Sigmoid colon (tissue), 7 donors: ENCODE measurements around the gene UVRAG. TPM values are rescaled to one million over a fixed set of nuclear protein-coding genes. Genes with fewer than 3 reads are reported as not detected.
"Not testable (repeated sequence)": the region's sequence is repeated elsewhere in the genome, so short reads cannot be mapped to it uniquely, and the experiment has no call there.

Experiments used
- DNase-seq: peaks from one replicate; pipeline ENCODE4 v3.0.0-alpha.2; 2019
- H3K27ac ChIP-seq, 4 donors: fragments of 200-600 bp; sonication (generic); one replicate each; pipeline ENCODE4 v1.5.1; 2016 to 2019; ENCODE audit warnings: mild to moderate bottlenecking in 1 of 4
- H3K27me3 ChIP-seq, 3 donors: fragments of 200-600 bp; sonication (generic); one replicate each; pipeline ENCODE4 v1.5.1; 2019; ENCODE audit warnings: mild to moderate bottlenecking in 1 of 3
- H3K36me3 ChIP-seq, 4 donors: fragments of 200-600 bp; sonication (generic); one replicate each; pipeline ENCODE4 v1.5.1; 2016 to 2019
- H3K4me1 ChIP-seq, 4 donors: fragments of 200-600 bp; sonication (generic); one replicate each; pipeline ENCODE4 v1.5.1; 2017 to 2019
- H3K4me3 ChIP-seq, 4 donors: fragments of 200-600 bp; sonication (generic); one replicate each; pipeline ENCODE4 v1.5.1; 2017 to 2019; ENCODE audit warnings: mild to moderate bottlenecking in 2 of 4, moderate library complexity in 1 of 4
- H3K9me3 ChIP-seq, 4 donors: fragments of 200-600 bp in 3 of 4; sonication (generic) in 3 of 4; one replicate each; pipeline versions ENCODE4 v1.5.1 to v1.6.1; 2013 to 2019
- CTCF ChIP-seq, 4 experiments: fragments of 450-650 bp in 3 of 4; fragments of 200-600 bp in 1 of 4; IDR thresholded peaks; one replicate each; pipeline ENCODE4 v1.5.1; 2016 to 2019; ENCODE audit warnings: antibody characterized with exemption in 4 of 4, mild to moderate bottlenecking in 3 of 4, moderate library complexity in 2 of 4
- EP300 ChIP-seq, 4 donors: sonication (generic); formaldehyde crosslinking; IDR thresholded peaks; one replicate each; pipeline ENCODE4 v1.6.1; 2017; ENCODE audit warnings: antibody characterized with exemption in 4 of 4
- POLR2A ChIP-seq, 2 donors: fragments of 450-650 bp; IDR thresholded peaks; one replicate each; pipeline ENCODE4 v1.6.1; 2016; ENCODE audit warnings: antibody characterized with exemption in 2 of 2, mild to moderate bottlenecking in 2 of 2, moderate library complexity in 2 of 2
- POLR2AphosphoS5 ChIP-seq, 4 donors: sonication (generic); formaldehyde crosslinking; IDR thresholded peaks; one replicate each; pipeline ENCODE4 v1.6.1; 2017; ENCODE audit warnings: antibody characterized with exemption in 4 of 4
- WGBS, 2 donors: extraction: QIAGEN DNeasy Blood & Tissue Kit; methylation state at CpG; one replicate each; pipeline ENCODE4 v1.1.7; 2013; 5-methylcytosine and 5-hydroxymethylcytosine counted together
- intact Hi-C: fragments of 100-400 bp; cut with DNase I; formaldehyde crosslinking; loops from one replicate; pipeline ENCODE4 v1.15.1; 2023
- polyA plus RNA-seq, 3 donors: library from polyadenylated mRNA; stranded (reverse); fragments of 200-250 nt; gene quantifications; one replicate each; pipeline ENCODE4 v1.2.3, GENCODE V29; 2013
- total RNA-seq, 4 donors: library from RNA; depleted of rRNA; stranded (reverse); fragments of >200 nt; gene quantifications; one replicate each; pipeline ENCODE4 v1.1.0, GENCODE V29; 2016
- donor health status: healthy with polysubstance abuse.
- donor health status: Bipolar disorder and iron deficiency.
- donor health status: healthy.

Gene UVRAG
- total and polyA plus RNA-seq, 7 donors, result 4.9 to 43.2 (median 29.3) TPM

GRCh38 chr11:75869661-75870455, 54.8 kb downstream of the UVRAG start:
- Histone ChIP-seq H3K27ac (no peak overlapping the region), H3K4me1 (peaks cover 0 to 38% (median 33%) of the 10 kb centered on the region in 4 donors), H3K9me3 (no peaks in the 10 kb centered on the region), H3K27me3 (no peaks in the 10 kb centered on the region), H3K36me3 (no peaks in the 10 kb centered on the region), H3K4me3 (no peak overlapping the region)
- no peak for DNase-seq
- TF ChIP-seq EP300 (IDR thresholded peaks at IDR 0.05), result no peak
- TF ChIP-seq POLR2A (IDR thresholded peaks at IDR 0.05), result no peak
- intact Hi-C loops, result loop anchor here (10.0 kb wide), 1 partner anchor 165 kb away; no protein-coding TSS in a partner anchor
- WGBS, 2 donors, result 29 to 76% methylated on average over 1 of the region's 1 CpG

GRCh38 chr11:75872887-75873416, 57.9 kb downstream of the UVRAG start:
- intact Hi-C loops, result no loop called here
- DNase-seq, result no peak
- H3K4me1 ChIP-seq, result peaks cover 0 to 26% (median 21%) of the 10 kb centered on the region in 4 donors
- no peaks in the 10 kb centered on the region for H3K36me3 ChIP-seq
- no peaks in the 10 kb centered on the region for H3K9me3 ChIP-seq
- WGBS, 2 donors, result 57 to 67% methylated on average over 5 of the region's 5 CpGs
- H3K27ac ChIP-seq, result no peak overlapping the region
- no peak overlapping the region for H3K4me3 ChIP-seq
- no peak for TF ChIP-seq POLR2A (IDR thresholded peaks at IDR 0.05)
- no peak for TF ChIP-seq POLR2AphosphoS5 (IDR thresholded peaks at IDR 0.05)
- no peak for TF ChIP-seq CTCF (IDR thresholded peaks at IDR 0.05)
- no peak for TF ChIP-seq EP300 (IDR thresholded peaks at IDR 0.05)
- H3K27me3 ChIP-seq, result no peaks in the 10 kb centered on the region

DNA sequence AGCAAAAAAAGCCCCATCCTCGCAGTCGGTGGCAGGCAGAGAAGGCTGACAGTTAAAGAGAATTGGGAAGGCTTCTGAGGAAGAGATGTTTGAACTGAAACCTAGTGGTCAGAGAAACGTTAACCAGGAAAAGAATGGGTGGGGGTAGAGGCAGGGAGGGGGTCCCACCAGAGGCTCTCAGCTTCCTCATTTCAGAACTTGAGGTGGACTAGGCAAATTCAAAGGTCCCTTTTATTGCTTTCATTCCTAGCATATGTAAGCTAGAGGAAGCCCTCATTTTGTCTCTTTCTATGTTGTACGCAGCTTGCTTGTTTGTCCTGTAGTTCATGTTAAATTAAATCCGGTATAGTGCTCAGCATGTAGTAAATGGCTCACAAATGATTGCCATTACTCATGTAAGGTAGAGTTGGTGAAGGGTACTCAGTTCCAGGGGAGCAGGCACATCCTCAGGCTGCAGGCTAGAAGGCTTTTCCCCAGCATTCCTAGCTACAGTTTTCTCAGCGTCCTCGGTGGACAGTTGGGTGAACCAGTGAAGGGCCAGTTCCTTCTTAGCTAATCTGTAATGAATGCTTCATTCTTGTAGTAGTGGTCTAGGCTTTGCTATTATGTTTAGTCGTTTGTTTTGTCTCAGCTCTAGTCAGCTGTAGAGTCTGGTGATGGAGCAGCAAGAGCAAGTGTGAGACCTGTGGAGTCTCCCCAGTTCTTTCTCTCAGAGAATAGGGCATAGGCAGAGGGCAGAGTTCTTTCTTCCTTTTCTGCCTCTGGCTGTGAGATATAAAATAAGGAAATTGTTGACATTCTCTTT, 58.6 kb downstream of the UVRAG start:
- DNase-seq, result no peak
- no peaks in the 10 kb centered on the region for H3K27me3 ChIP-seq
- H3K36me3 ChIP-seq, result no peaks in the 10 kb centered on the region
- no peaks in the 10 kb centered on the region for H3K9me3 ChIP-seq
- H3K4me1 ChIP-seq, result peaks cover 0 to 23% (median 17%) of the 10 kb centered on the region in 4 donors
- WGBS, 2 donors, result 47 to 74% methylated on average over 8 of the region's 8 CpGs
- no peak overlapping the region for H3K27ac ChIP-seq
- intact Hi-C loops, result no loop called here
- H3K4me3 ChIP-seq, result no peak overlapping the region
- no peak for TF ChIP-seq EP300 (IDR thresholded peaks at IDR 0.05)
- no peak for TF ChIP-seq CTCF (IDR thresholded peaks at IDR 0.05)
- TF ChIP-seq POLR2A (IDR thresholded peaks at IDR 0.05), result no peak
- no peak for TF ChIP-seq POLR2AphosphoS5 (IDR thresholded peaks at IDR 0.05)

- no peaks in the 10 kb centered on the region for H3K9me3 ChIP-seq
- no peak overlapping the region for H3K4me3 ChIP-seq
- no peak for DNase-seq
- H3K27ac ChIP-seq, result no peak overlapping the region
- TF ChIP-seq CTCF (IDR thresholded peaks at IDR 0.05) (no peak), POLR2AphosphoS5 (IDR thresholded peaks at IDR 0.05) (no peak), POLR2A (IDR thresholded peaks at IDR 0.05) (no peak), EP300 (IDR thresholded peaks at IDR 0.05) (no peak)
- intact Hi-C loops, result no loop called here
- H3K27me3 ChIP-seq, result no peaks in the 10 kb centered on the region
- H3K36me3 ChIP-seq, result peaks cover 0 to under 1% (median 0%) of the 10 kb centered on the region in 4 donors
- peaks cover 0 to 17% (median 9%) of the 10 kb centered on the region in 4 donors for H3K4me1 ChIP-seq
- WGBS, 2 donors, result 83 to 86% methylated on average over 5 of the region's 5 CpGs
Observed at GRCh38 chr11:75874684-75875341, 59.8 kb downstream of the UVRAG start.

- intact Hi-C loops, H3K27ac ChIP-seq, H3K27me3 ChIP-seq, H3K4me3 ChIP-seq, DNase-seq, H3K9me3 ChIP-seq: not testable (repeated sequence)
- Histone ChIP-seq H3K36me3 (peaks cover 0 to 16% (median 0%) of the 10 kb centered on the region in 4 donors), H3K4me1 (peaks cover 0 to 15% (median 6%) of the 10 kb centered on the region in 4 donors)
- whole genome bisulfite sequencing, 2 donors, result 95 to 96% methylated on average over 24 to 26 of the region's 27 CpGs
Observed at GRCh38 chr11:75877327-75877726, 62.3 kb downstream of the UVRAG start.

DNA sequence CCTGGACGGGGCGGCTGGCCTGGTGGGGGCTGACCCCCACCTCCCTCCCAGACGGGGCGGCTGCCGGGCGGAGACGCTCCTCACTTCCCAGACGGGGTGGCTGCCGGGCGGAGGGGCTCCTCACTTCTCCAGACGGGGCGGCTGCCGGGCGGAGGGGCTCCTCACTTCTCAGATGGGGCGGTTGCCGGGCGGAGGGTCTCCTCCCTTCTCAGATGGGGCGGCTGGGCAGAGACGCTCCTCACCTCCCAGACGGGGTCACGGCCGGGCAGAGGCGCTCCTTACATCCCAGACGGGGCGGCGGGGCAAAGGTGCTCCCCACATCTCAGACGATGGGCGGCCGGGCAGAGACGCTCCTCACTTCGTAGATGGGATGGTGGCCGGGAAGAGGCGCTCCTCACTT, 62.9 kb downstream of the UVRAG start:
- DNase-seq, H3K27me3 ChIP-seq, H3K27ac ChIP-seq, H3K4me3 ChIP-seq, H3K9me3 ChIP-seq, intact Hi-C loops: not testable (repeated sequence)
- H3K4me1 ChIP-seq, result peaks cover 0 to 15% (median 6%) of the 10 kb centered on the region in 4 donors
- WGBS, 2 donors, result 98% methylated on average over 33 of the region's 33 CpGs
- peaks cover 0 to 16% (median 0%) of the 10 kb centered on the region in 4 donors for H3K36me3 ChIP-seq
